ENCODE measurements around the gene NHERF1.

Gene NHERF1

DNA sequence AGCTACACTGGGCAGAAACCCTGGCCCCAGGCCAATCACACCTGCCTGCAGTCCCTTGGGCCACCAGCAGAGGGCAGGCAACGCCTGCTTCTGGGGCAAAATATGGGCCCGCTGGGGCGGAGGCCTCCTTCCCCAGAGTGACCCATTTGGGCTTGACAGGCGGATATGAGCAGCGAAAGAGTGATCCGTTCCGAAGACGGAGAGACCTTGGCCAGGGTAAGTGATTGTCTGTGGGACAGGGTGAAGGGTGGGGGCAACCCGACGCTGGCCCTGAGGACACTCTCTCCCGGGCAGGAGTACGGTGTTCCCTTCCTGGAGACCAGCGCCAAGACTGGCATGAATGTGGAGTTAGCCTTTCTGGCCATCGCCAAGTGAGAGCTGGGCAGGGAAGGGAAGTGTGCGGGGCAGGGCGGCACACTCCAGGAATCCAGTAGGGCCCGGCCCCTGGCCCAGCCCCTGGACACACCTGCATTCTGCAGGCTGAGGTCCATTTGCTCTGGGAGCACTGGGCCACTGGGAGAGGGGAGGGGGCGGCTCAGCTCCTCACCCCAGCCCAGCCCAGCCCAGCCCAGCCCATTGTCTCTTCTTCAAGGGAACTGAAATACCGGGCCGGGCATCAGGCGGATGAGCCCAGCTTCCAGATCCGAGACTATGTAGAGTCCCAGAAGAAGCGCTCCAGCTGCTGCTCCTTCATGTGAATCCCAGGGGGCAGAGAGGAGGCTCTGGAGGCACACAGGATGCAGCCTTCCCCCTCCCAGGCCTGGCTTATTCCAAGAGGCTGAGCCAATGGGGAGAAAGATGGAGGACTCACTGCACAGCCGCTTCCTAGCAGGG is 3.5 kb upstream of the NHERF1 start:
- H3K27ac ChIP-seq (ENCODE audit: extremely low read depth, low read depth, low read length), result no peak overlapping the region
- ChIA-PET CTCF (interaction anchor here (0.6 to 4.7 kb wide), 40 partner anchors 8 to 1503 kb away, joined by 3 to 84 read pairs (median 4); partner anchors contain the start of genes GRIN2C, NAT9 and RAB37), POLR2A (interaction anchor here (0.6 to 2.1 kb wide), 4 partner anchors 31 to 128 kb away, joined by 3 to 17 read pairs (median 4); partner anchors contain the start of genes FDXR and NAT9)
- H3K4me3 ChIP-seq (ENCODE audit: low read depth, low read length), result no peak overlapping the region
- H3K4me1 ChIP-seq (ENCODE audit: control insufficient read depth, insufficient read depth, low read length), result peaks cover 3% of the 10 kb centered on the region
- H3K36me3 ChIP-seq (ENCODE audit: control insufficient read depth in 2 of 2, insufficient read depth in 1 of 2, low read length in 2 of 2), result no peaks in the 10 kb centered on the region
- no peaks in the 10 kb centered on the region for H3K9me3 ChIP-seq (ENCODE audit: control insufficient read depth, insufficient read depth, low read depth, low read length)
- no peak for TF ChIP-seq ZNF571 (tag by site-specific recombination; IDR thresholded peaks at IDR 0.05)
- peak; percentile 60 for TF ChIP-seq SP7 (tag by site-specific recombination; IDR thresholded peaks at IDR 0.05)
- TF ChIP-seq, protein P1, sequence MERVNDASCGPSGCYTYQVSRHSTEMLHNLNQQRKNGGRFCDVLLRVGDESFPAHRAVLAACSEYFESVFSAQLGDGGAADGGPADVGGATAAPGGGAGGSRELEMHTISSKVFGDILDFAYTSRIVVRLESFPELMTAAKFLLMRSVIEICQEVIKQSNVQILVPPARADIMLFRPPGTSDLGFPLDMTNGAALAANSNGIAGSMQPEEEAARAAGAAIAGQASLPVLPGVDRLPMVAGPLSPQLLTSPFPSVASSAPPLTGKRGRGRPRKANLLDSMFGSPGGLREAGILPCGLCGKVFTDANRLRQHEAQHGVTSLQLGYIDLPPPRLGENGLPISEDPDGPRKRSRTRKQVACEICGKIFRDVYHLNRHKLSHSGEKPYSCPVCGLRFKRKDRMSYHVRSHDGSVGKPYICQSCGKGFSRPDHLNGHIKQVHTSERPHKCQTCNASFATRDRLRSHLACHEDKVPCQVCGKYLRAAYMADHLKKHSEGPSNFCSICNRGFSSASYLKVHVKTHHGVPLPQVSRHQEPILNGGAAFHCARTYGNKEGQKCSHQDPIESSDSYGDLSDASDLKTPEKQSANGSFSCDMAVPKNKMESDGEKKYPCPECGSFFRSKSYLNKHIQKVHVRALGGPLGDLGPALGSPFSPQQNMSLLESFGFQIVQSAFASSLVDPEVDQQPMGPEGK (tag by site-specific recombination; IDR thresholded peaks at IDR 0.05), result peak; percentile 80
- TF ChIP-seq TRIM28 (IDR thresholded peaks at IDR 0.05; ENCODE audit: borderline replicate concordance, low read length), result 0 out of 2 replicates have a peak, but pooled peaks have one; percentile 26
- no peak for TF ChIP-seq ZNF423 (tag by site-specific recombination; IDR thresholded peaks at IDR 0.05)
- TF ChIP-seq ZNF121 (tag by site-specific recombination; IDR thresholded peaks at IDR 0.05), result peak; percentile 97
- TF ChIP-seq, protein P2, sequence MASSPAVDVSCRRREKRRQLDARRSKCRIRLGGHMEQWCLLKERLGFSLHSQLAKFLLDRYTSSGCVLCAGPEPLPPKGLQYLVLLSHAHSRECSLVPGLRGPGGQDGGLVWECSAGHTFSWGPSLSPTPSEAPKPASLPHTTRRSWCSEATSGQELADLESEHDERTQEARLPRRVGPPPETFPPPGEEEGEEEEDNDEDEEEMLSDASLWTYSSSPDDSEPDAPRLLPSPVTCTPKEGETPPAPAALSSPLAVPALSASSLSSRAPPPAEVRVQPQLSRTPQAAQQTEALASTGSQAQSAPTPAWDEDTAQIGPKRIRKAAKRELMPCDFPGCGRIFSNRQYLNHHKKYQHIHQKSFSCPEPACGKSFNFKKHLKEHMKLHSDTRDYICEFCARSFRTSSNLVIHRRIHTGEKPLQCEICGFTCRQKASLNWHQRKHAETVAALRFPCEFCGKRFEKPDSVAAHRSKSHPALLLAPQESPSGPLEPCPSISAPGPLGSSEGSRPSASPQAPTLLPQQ (tag by site-specific recombination; IDR thresholded peaks at IDR 0.05), result peak; percentile 80
- TF ChIP-seq, protein P3, sequence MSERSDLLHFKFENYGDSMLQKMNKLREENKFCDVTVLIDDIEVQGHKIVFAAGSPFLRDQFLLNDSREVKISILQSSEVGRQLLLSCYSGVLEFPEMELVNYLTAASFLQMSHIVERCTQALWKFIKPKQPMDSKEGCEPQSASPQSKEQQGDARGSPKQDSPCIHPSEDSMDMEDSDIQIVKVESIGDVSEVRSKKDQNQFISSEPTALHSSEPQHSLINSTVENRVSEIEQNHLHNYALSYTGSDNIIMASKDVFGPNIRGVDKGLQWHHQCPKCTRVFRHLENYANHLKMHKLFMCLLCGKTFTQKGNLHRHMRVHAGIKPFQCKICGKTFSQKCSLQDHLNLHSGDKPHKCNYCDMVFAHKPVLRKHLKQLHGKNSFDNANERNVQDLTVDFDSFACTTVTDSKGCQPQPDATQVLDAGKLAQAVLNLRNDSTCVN (tag by site-specific recombination; optimal IDR thresholded peaks at IDR 0.05), result peak; percentile 9
- TF ChIP-seq, protein P4, sequence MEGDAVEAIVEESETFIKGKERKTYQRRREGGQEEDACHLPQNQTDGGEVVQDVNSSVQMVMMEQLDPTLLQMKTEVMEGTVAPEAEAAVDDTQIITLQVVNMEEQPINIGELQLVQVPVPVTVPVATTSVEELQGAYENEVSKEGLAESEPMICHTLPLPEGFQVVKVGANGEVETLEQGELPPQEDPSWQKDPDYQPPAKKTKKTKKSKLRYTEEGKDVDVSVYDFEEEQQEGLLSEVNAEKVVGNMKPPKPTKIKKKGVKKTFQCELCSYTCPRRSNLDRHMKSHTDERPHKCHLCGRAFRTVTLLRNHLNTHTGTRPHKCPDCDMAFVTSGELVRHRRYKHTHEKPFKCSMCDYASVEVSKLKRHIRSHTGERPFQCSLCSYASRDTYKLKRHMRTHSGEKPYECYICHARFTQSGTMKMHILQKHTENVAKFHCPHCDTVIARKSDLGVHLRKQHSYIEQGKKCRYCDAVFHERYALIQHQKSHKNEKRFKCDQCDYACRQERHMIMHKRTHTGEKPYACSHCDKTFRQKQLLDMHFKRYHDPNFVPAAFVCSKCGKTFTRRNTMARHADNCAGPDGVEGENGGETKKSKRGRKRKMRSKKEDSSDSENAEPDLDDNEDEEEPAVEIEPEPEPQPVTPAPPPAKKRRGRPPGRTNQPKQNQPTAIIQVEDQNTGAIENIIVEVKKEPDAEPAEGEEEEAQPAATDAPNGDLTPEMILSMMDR (tag by site-specific recombination; IDR thresholded peaks at IDR 0.05), result peak; percentile 91
- peak; percentile 67; the same call in 1 of the 2 replicates for TF ChIP-seq ZEB2 (tag by site-specific recombination; IDR thresholded peaks at IDR 0.05)
- peak; percentile 84 for TF ChIP-seq ZFP69B (tag by site-specific recombination; IDR thresholded peaks at IDR 0.05)
- TF ChIP-seq, protein P5, sequence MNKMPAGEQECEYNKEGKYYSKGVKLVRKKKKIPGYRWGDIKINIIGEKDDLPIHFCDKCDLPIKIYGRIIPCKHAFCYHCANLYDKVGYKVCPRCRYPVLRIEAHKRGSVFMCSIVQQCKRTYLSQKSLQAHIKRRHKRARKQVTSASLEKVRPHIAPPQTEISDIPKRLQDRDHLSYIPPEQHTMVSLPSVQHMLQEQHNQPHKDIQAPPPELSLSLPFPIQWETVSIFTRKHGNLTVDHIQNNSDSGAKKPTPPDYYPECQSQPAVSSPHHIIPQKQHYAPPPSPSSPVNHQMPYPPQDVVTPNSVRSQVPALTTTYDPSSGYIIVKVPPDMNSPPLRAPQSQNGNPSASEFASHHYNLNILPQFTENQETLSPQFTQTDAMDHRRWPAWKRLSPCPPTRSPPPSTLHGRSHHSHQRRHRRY (tag by site-specific recombination; IDR thresholded peaks at IDR 0.05), result no peak
- TF ChIP-seq ZNF501 (tag by site-specific recombination; IDR thresholded peaks at IDR 0.05), result 0 out of 2 replicates have a peak, but pooled peaks have one; percentile 60
- no peak for TF ChIP-seq ZBTB20 (tag by site-specific recombination; IDR thresholded peaks at IDR 0.05)
- TF ChIP-seq ZBTB48 (tag by site-specific recombination; IDR thresholded peaks at IDR 0.05), result 0 out of 2 replicates have a peak, but pooled peaks have one; percentile 8
- peak; percentile 86 for TF ChIP-seq ZBTB8A (tag by site-specific recombination; IDR thresholded peaks at IDR 0.05)
- peak; percentile 41; the same call in 1 of the 2 replicates for TF ChIP-seq KLF8 (tag by site-specific recombination; IDR thresholded peaks at IDR 0.05)
- no peak for TF ChIP-seq ZNF266 (tag by site-specific recombination; IDR thresholded peaks at IDR 0.05; ENCODE audit: low read depth)
- TF ChIP-seq, protein P6, sequence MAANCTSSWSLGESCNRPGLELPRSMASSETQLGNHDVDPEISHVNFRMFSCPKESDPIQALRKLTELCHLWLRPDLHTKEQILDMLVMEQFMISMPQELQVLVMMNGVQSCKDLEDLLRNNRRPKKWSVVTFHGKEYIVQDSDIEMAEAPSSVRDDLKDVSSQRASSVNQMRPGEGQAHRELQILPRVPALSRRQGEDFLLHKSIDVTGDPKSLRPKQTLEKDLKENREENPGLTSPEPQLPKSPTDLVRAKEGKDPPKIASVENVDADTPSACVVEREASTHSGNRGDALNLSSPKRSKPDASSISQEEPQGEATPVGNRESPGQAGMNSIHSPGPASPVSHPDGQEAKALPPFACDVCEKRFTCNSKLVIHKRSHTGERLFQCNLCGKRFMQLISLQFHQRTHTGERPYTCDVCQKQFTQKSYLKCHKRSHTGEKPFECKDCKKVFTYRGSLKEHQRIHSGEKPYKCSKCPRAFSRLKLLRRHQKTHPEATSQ (tag by site-specific recombination; IDR thresholded peaks at IDR 0.05), result no peak
- no peak for TF ChIP-seq ZNF600 (tag by site-specific recombination; IDR thresholded peaks at IDR 0.05)
- TF ChIP-seq, protein P7, sequence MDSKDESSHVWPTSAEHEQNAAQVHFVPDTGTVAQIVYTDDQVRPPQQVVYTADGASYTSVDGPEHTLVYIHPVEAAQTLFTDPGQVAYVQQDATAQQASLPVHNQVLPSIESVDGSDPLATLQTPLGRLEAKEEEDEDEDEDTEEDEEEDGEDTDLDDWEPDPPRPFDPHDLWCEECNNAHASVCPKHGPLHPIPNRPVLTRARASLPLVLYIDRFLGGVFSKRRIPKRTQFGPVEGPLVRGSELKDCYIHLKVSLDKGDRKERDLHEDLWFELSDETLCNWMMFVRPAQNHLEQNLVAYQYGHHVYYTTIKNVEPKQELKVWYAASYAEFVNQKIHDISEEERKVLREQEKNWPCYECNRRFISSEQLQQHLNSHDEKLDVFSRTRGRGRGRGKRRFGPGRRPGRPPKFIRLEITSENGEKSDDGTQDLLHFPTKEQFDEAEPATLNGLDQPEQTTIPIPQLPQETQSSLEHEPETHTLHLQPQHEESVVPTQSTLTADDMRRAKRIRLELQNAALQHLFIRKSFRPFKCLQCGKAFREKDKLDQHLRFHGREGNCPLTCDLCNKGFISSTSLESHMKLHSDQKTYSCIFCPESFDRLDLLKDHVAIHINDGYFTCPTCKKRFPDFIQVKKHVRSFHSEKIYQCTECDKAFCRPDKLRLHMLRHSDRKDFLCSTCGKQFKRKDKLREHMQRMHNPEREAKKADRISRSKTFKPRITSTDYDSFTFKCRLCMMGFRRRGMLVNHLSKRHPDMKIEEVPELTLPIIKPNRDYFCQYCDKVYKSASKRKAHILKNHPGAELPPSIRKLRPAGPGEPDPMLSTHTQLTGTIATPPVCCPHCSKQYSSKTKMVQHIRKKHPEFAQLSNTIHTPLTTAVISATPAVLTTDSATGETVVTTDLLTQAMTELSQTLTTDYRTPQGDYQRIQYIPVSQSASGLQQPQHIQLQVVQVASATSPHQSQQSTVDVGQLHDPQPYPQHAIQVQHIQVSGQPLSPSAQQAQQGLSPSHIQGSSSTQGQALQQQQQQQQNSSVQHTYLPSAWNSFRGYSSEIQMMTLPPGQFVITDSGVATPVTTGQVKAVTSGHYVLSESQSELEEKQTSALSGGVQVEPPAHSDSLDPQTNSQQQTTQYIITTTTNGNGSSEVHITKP (tag by site-specific recombination; IDR thresholded peaks at IDR 0.05), result 0 out of 2 replicates have a peak, but pooled peaks have one; percentile 40
- TF ChIP-seq KLF7 (tag by site-specific recombination; IDR thresholded peaks at IDR 0.05; ENCODE audit: borderline replicate concordance), result 0 out of 2 replicates have a peak, but pooled peaks have one; percentile 16
- TF ChIP-seq ZNF664 (tag by site-specific recombination; IDR thresholded peaks at IDR 0.05), result no peak
